LNCaP clone FGC (cell line): ENCODE results near the gene STT3B.

Experiments
- DNase-seq: peaks from one replicate; pipeline ENCODE4 v3.0.0-alpha.2; 2011; ENCODE audit warnings: low read depth
- H3K4me3 ChIP-seq: 2 replicates; pipeline ENCODE4 v1.5.1; 2011; ENCODE audit warnings: mild to moderate bottlenecking, low read depth, low read length, control low read depth
- CTCF ChIP-seq: IDR thresholded peaks from 2 replicates; pipeline ENCODE4 v1.5.1; 2012; ENCODE audit warnings: mild to moderate bottlenecking; ENCODE audit not compliant: control insufficient read depth, insufficient read depth; ENCODE audit errors: extremely low read depth

The STT3B gene

GRCh38 chr3:31634476-31634875 is 101.8 kb downstream of the STT3B start:
- no peak for TF ChIP-seq CTCF
- H3K4me3 ChIP-seq = no peak overlapping the region
- no peak for DNase-seq

- no peak for DNase-seq
- no peak overlapping the region for H3K4me3 ChIP-seq
- no peak for TF ChIP-seq CTCF
These were observed 102.8 kb downstream of the STT3B start for GRCh38 chr3:31635545-31635944.

- no peak for TF ChIP-seq CTCF
- H3K4me3 ChIP-seq = no peak overlapping the region
- no peak for DNase-seq
These were observed 103.3 kb downstream of the STT3B start for GRCh38 chr3:31636049-31636448.

- H3K4me3 ChIP-seq = no peak overlapping the region
- no peak for DNase-seq
- TF ChIP-seq CTCF = no peak
These were observed 104.1 kb downstream of the STT3B start for GRCh38 chr3:31636694-31637442.

GRCh38 chr3:31639828-31640227 is 107.1 kb downstream of the STT3B start:
- no peak for DNase-seq
- H3K4me3 ChIP-seq = no peak overlapping the region
- TF ChIP-seq CTCF = no peak

- DNase-seq = no peak
- no peak for TF ChIP-seq CTCF
- H3K4me3 ChIP-seq = no peak overlapping the region
These were observed 112.5 kb downstream of the STT3B start for GRCh38 chr3:31645256-31645655.
